Parathyroid adenoma (tissue), 2 donors: Measurements from ENCODE around the gene USP8.

Experiments
- H2AFZ ChIP-seq: fragments of 300-600 bp; sonication (generic); one replicate; pipeline ENCODE4 v1.7.0; 2017; ENCODE audit warnings: antibody characterized with exemption, mild to moderate bottlenecking
- H3K27ac ChIP-seq: fragments of 300-600 bp; sonication (generic); one replicate; pipeline ENCODE4 v1.7.0; 2017
- H3K27me3 ChIP-seq: fragments of 300-600 bp; sonication (generic); one replicate; pipeline ENCODE4 v1.7.0; 2017; ENCODE audit warnings: low read length; ENCODE audit not compliant: control insufficient read depth, insufficient read depth
- H3K36me3 ChIP-seq: fragments of 300-600 bp; sonication (generic); one replicate; pipeline ENCODE4 v1.7.0; 2017; ENCODE audit warnings: low read length; ENCODE audit not compliant: control insufficient read depth, insufficient read depth
- H3K4me1 ChIP-seq: fragments of 300-600 bp; sonication (generic); one replicate; pipeline ENCODE4 v1.7.0; 2017; ENCODE audit warnings: control low read depth
- H3K4me2 ChIP-seq: fragments of 300-600 bp; sonication (generic); one replicate; pipeline ENCODE4 v1.7.0; 2017; ENCODE audit warnings: low read length
- H3K4me3 ChIP-seq: fragments of 300-600 bp; sonication (generic); one replicate; pipeline ENCODE4 v1.7.0; 2017; ENCODE audit warnings: low read depth, low read length
- H3K79me2 ChIP-seq: fragments of 300-600 bp; sonication (generic); one replicate; pipeline ENCODE4 v1.7.0; 2017; ENCODE audit warnings: control low read depth
- H3K9ac ChIP-seq: fragments of 300-600 bp; sonication (generic); one replicate; pipeline ENCODE4 v1.7.0; 2017; ENCODE audit warnings: mild to moderate bottlenecking
- H3K9me3 ChIP-seq: fragments of 300-600 bp; sonication (generic); one replicate; pipeline ENCODE4 v1.7.0; 2017; ENCODE audit warnings: low read length; ENCODE audit not compliant: control insufficient read depth
- CTCF ChIP-seq: fragments of 300-600 bp; sonication (generic); IDR thresholded peaks from one replicate; pipeline ENCODE4 v1.7.0; 2017; ENCODE audit warnings: antibody characterized with exemption, mild to moderate bottlenecking
- donor health status: primary hyperparathyroidism.

Gene USP8

GRCh38 chr15:50523851-50524251 is 99.6 kb downstream of the USP8 start:
- no peaks in the 10 kb centered on the region for H3K27me3 ChIP-seq
- no peaks in the 10 kb centered on the region for H3K9me3 ChIP-seq
- no peaks in the 10 kb centered on the region for H3K79me2 ChIP-seq
- H3K4me1 ChIP-seq, result no peaks in the 10 kb centered on the region
- no peak overlapping the region for H3K4me3 ChIP-seq
- H3K27ac ChIP-seq, result no peak overlapping the region
- no peak overlapping the region for H3K9ac ChIP-seq
- H2AFZ ChIP-seq, result no peak overlapping the region
- H3K36me3 ChIP-seq, result no peaks in the 10 kb centered on the region
- TF ChIP-seq CTCF, result no peak
- H3K4me2 ChIP-seq, result no peak overlapping the region

GRCh38 chr15:50531163-50531562 is 107.0 kb downstream of the USP8 start:
- H3K36me3 ChIP-seq, result no peaks in the 10 kb centered on the region
- no peaks in the 10 kb centered on the region for H3K9me3 ChIP-seq
- H3K4me1 ChIP-seq, result no peaks in the 10 kb centered on the region
- H3K27me3 ChIP-seq, result no peaks in the 10 kb centered on the region
- H3K4me3 ChIP-seq, result no peak overlapping the region
- H3K9ac ChIP-seq, result no peak overlapping the region
- no peak overlapping the region for H3K4me2 ChIP-seq
- no peak overlapping the region for H3K27ac ChIP-seq
- no peaks in the 10 kb centered on the region for H3K79me2 ChIP-seq
- no peak overlapping the region for H2AFZ ChIP-seq
- TF ChIP-seq CTCF, result no peak

- H3K9me3 ChIP-seq, result no peaks in the 10 kb centered on the region
- no peak for TF ChIP-seq CTCF
- H3K79me2 ChIP-seq, result no peaks in the 10 kb centered on the region
- H3K36me3 ChIP-seq, result no peaks in the 10 kb centered on the region
- H3K27me3 ChIP-seq, result no peaks in the 10 kb centered on the region
- no peak overlapping the region for H3K4me3 ChIP-seq
- H3K27ac ChIP-seq, result no peak overlapping the region
- no peak overlapping the region for H3K9ac ChIP-seq
- no peak overlapping the region for H2AFZ ChIP-seq
- no peak overlapping the region for H3K4me2 ChIP-seq
- no peaks in the 10 kb centered on the region for H3K4me1 ChIP-seq
Measured at GRCh38 chr15:50531766-50532165, 107.6 kb downstream of the USP8 start.

- no peaks in the 10 kb centered on the region for H3K27me3 ChIP-seq
- TF ChIP-seq CTCF, result no peak
- no peaks in the 10 kb centered on the region for H3K79me2 ChIP-seq
- H3K9ac ChIP-seq, result no peak overlapping the region
- no peaks in the 10 kb centered on the region for H3K9me3 ChIP-seq
- no peak overlapping the region for H3K4me2 ChIP-seq
- no peaks in the 10 kb centered on the region for H3K36me3 ChIP-seq
- H3K4me3 ChIP-seq, result no peak overlapping the region
- H3K4me1 ChIP-seq, result no peaks in the 10 kb centered on the region
- H3K27ac ChIP-seq, result no peak overlapping the region
- H2AFZ ChIP-seq, result no peak overlapping the region
Measured at GRCh38 chr15:50542887-50543210, 118.6 kb downstream of the USP8 start.

GRCh38 chr15:50543556-50543955 is 119.4 kb downstream of the USP8 start:
- Histone ChIP-seq H2AFZ (no peak overlapping the region), H3K36me3 (no peaks in the 10 kb centered on the region), H3K9me3 (no peaks in the 10 kb centered on the region), H3K4me1 (no peaks in the 10 kb centered on the region), H3K79me2 (no peaks in the 10 kb centered on the region), H3K4me2 (no peak overlapping the region), H3K4me3 (no peak overlapping the region), H3K9ac (no peak overlapping the region), H3K27me3 (no peaks in the 10 kb centered on the region), H3K27ac (no peak overlapping the region)
- TF ChIP-seq CTCF, result no peak
